ENCODE data around the gene DNAH7. TPM values are rescaled to one million over a fixed set of nuclear protein-coding genes. Genes with fewer than 3 reads are reported as not detected.

DNAH7 gene
- total and polyA plus RNA-seq, 2 of the 4 experiments (the other 2 are of a cell fraction) = 0.22 to 0.36 TPM

GRCh38 chr2:195716466-195716865 is 352.2 kb downstream of the DNAH7 start:
- Histone ChIP-seq H2AK5ac (ENCODE audit: low read depth, low read length) (no peak overlapping the region), H3K36me3 (ENCODE audit: control insufficient read depth, insufficient read depth, low read length) (peaks cover 17% of the 10 kb centered on the region), H3K4me2 (ENCODE audit: low read depth, low read length) (no peak overlapping the region), H2BK5ac (ENCODE audit: low read depth, low read length, poor library complexity, severe bottlenecking) (no peak overlapping the region), H3K9ac (ENCODE audit: low read depth, low read length) (no peak overlapping the region), H3K79me1 (ENCODE audit: low read depth in 1 of 2, low read length in 2 of 2) (peaks cover 13% of the 10 kb centered on the region in 2 experiments), H3K4me1 (ENCODE audit: control insufficient read depth, insufficient read depth, low read length) (peaks cover 3% of the 10 kb centered on the region; the same call in 1 of the 2 replicates), H3K27ac (ENCODE audit: insufficient read depth, low read length) (no peak overlapping the region; the same call in 1 of the 2 replicates), H2AK9ac (replicated peaks; ENCODE audit: low read depth, low read length, poor library complexity) (no peak overlapping the region), H4K8ac (ENCODE audit: low read depth in 2 of 2, low read length in 2 of 2) (no peak overlapping the region), H2BK15ac (ENCODE audit: low read depth, low read length) (no peak overlapping the region), H3K9me1 (ENCODE audit: insufficient read depth, low read length) (peaks cover 3% of the 10 kb centered on the region; the same call in 1 of the 2 replicates), H2BK20ac (ENCODE audit: low read depth, low read length) (no peak overlapping the region), H4K91ac (ENCODE audit: insufficient read depth, low read depth, low read length) (no peak overlapping the region), H3K4me3 (ENCODE audit: insufficient read depth, low read depth, low read length) (no peak overlapping the region), H3K23ac (ENCODE audit: low read depth, low read length) (0 out of 2 replicates have a peak overlapping the region, but pooled peaks have one; percentile 40), H3K27me3 (ENCODE audit: control insufficient read depth, insufficient read depth, low read length) (no peaks in the 10 kb centered on the region), H3K9me3 (ENCODE audit: control insufficient read depth, insufficient read depth, low read length) (no peaks in the 10 kb centered on the region), H3K18ac (ENCODE audit: low read depth, low read length) (no peak overlapping the region), H3K4ac (ENCODE audit: low read depth, low read length) (no peak overlapping the region; the same call in 1 of the 2 replicates), H4K5ac (ENCODE audit: low read depth, low read length) (peak overlapping the region; percentile 69), H2BK120ac (ENCODE audit: low read depth, low read length) (no peak overlapping the region; the same call in 1 of the 2 replicates), H2AFZ (replicated peaks; ENCODE audit: low read length, poor library complexity) (no peak overlapping the region), H3K56ac (ENCODE audit: extremely low read depth, insufficient read depth, low read length) (no peak overlapping the region), H4K20me1 (ENCODE audit: insufficient read depth, low read length) (no peaks in the 10 kb centered on the region), H3K14ac (replicated peaks; ENCODE audit: low read depth, low read length) (no peak overlapping the region)
- BruUV-seq (replicated peaks) = no TSS peak
- WGBS, 2 experiments (ENCODE audit: extremely low coverage in 2 of 2, insufficient read length in 1 of 2) = no CpG with 5 or more reads among the region's 4 CpGs
- ATAC-seq (ENCODE audit: low read depth) (no peak), DNase-seq (no peak)
- dilution Hi-C loops (cut with HindIII; ENCODE audit: low sequenced_read_pairs, unreplicated experiment) = no loop called here
- intact Hi-C loops (cut with micrococcal nuclease) = no loop called here
- TF ChIP-seq MAFK (IDR thresholded peaks at IDR 0.05; ENCODE audit: low read depth, low read length) (peak; percentile 54; the same call in 1 of the 2 replicates), MXI1 (IDR thresholded peaks at IDR 0.05; ENCODE audit: borderline replicate concordance, low read depth, low read length) (no peak)
- in situ Hi-C loops (cut with MboI; ENCODE audit: low sequenced_read_pairs) = no loop called here
- POLR2A ChIA-PET (ENCODE audit: unreplicated experiment) = no interaction called here
- CTCF ChIA-PET = no interaction called here

All from IMR-90 (cell line).